Liver (tissue), 3 donors: ENCODE data around the gene TIE1.

Experiments used
- ATF3 ChIP-seq: IDR thresholded peaks from 2 replicates; pipeline ENCODE4 v1.6.1; 2016; ENCODE audit warnings: antibody characterized with exemption
- CTCF ChIP-seq: fragments of 150-350 bp; IDR thresholded peaks from 2 replicates; pipeline ENCODE4 v1.5.1; 2017; ENCODE audit warnings: improper control_type of control experiment, low read depth, low read length; ENCODE audit not compliant: missing input control
- FOXA1 ChIP-seq: IDR thresholded peaks from 2 replicates; pipeline ENCODE4 v1.6.1; 2016; ENCODE audit warnings: antibody characterized with exemption
- GABPA ChIP-seq, 2 donors: IDR thresholded peaks in 1 of 2; conservative IDR thresholded peaks in 1 of 2; 2 replicates each; pipeline ENCODE4 v1.6.1; 2016; ENCODE audit warnings: antibody characterized with exemption in 2 of 2, mild to moderate bottlenecking in 1 of 2, moderate library complexity in 1 of 2
- JUND ChIP-seq, 2 donors: IDR thresholded peaks; 2 replicates each; pipeline ENCODE4 v1.6.1; 2016; ENCODE audit warnings: antibody characterized with exemption in 2 of 2
- MAX ChIP-seq: IDR thresholded peaks from 2 replicates; pipeline ENCODE4 v1.6.1; 2016; ENCODE audit warnings: antibody characterized with exemption
- RAD21 ChIP-seq, 2 donors: IDR thresholded peaks; 2 replicates each; pipeline ENCODE4 v1.6.1; 2016; ENCODE audit warnings: antibody characterized with exemption in 2 of 2, mild to moderate bottlenecking in 2 of 2
- REST ChIP-seq: IDR thresholded peaks from 2 replicates; pipeline ENCODE4 v1.6.1; 2016; ENCODE audit warnings: antibody characterized with exemption, mild to moderate bottlenecking
- RXRA ChIP-seq, 2 donors: IDR thresholded peaks; 2 replicates each; pipeline ENCODE4 v1.6.1; 2017 to 2018; ENCODE audit warnings: antibody characterized with exemption in 2 of 2, mild to moderate bottlenecking in 1 of 2
- SP1 ChIP-seq: IDR thresholded peaks from 2 replicates; pipeline ENCODE4 v1.6.1; 2018; ENCODE audit warnings: antibody characterized with exemption, mild to moderate bottlenecking
- TAF1 ChIP-seq: conservative IDR thresholded peaks from 2 replicates; pipeline ENCODE4 v1.6.1; 2016; ENCODE audit warnings: antibody characterized with exemption, mild to moderate bottlenecking
- YY1 ChIP-seq: IDR thresholded peaks from 2 replicates; pipeline ENCODE4 v1.6.1; 2016; ENCODE audit warnings: antibody characterized with exemption, mild to moderate bottlenecking
- ZBTB33 ChIP-seq: IDR thresholded peaks from 2 replicates; pipeline ENCODE4 v1.6.1; 2016; ENCODE audit warnings: antibody characterized with exemption
- donor health status: healthy.
- donor health status: healthy.

- no peak for TF ChIP-seq CTCF
- TF ChIP-seq RAD21 (IDR thresholded peaks at IDR 0.05) = no peak
- no peak for TF ChIP-seq YY1
- no peak for TF ChIP-seq MAX
- no peak for TF ChIP-seq ZBTB33
- TF ChIP-seq JUND (IDR thresholded peaks at IDR 0.05) = no peak
- TF ChIP-seq TAF1 = no peak
- TF ChIP-seq REST = no peak
- no peak for TF ChIP-seq RXRA (IDR thresholded peaks at IDR 0.05)
- no peak for TF ChIP-seq GABPA (IDR thresholded peaks at IDR 0.05 in 1 of 2, conservative IDR thresholded peaks at IDR 0.05 in 1 of 2)
- no peak for TF ChIP-seq ATF3
- no peak for TF ChIP-seq SP1
- TF ChIP-seq FOXA1 = no peak
These were observed 46.9 kb upstream of the TIE1 start for GRCh38 chr1:43253876-43254275.
